H1 (cell line): ENCODE measurements around the gene COA3. TPM values are rescaled to one million over a fixed set of nuclear protein-coding genes. Genes with fewer than 3 reads are reported as not detected.
A peak's percentile ranks its signal among the peaks of the same experiment; 100 is the strongest.

Source experiments
- ASH2L ChIP-seq: fragments of 200-600, 300-600 bp; sonication (generic); IDR thresholded peaks from one replicate; pipeline ENCODE4 v1.7.1; 2017; ENCODE audit warnings: low read length
- BCL11A ChIP-seq, 2 experiments: IDR thresholded peaks; one replicate each; pipeline ENCODE4 v1.6.1; 2011; ENCODE audit warnings: low read depth in 2 of 2, low read length in 2 of 2, mild to moderate bottlenecking in 2 of 2
- BRCA1 ChIP-seq: IDR thresholded peaks from 2 replicates; pipeline ENCODE4 v1.6.1; 2012; ENCODE audit warnings: low read depth, low read length, improper control_type of control experiment
- CHD7 ChIP-seq: fragments of 300-600 bp; sonication (generic); IDR thresholded peaks from 2 replicates; pipeline ENCODE4 v1.7.1; 2012; ENCODE audit warnings: low read length, moderate library complexity, mild to moderate bottlenecking, inconsistent platforms; ENCODE audit not compliant: insufficient replicate concordance
- GTF2F1 ChIP-seq: IDR thresholded peaks from 2 replicates; pipeline ENCODE4 v1.6.1; 2012; ENCODE audit warnings: low read depth, low read length, improper control_type of control experiment, borderline replicate concordance
- KDM4A ChIP-seq: IDR thresholded peaks from one replicate; pipeline ENCODE4 v1.7.1; 2012; ENCODE audit warnings: low read depth, mild to moderate bottlenecking, moderate library complexity, low read length, inconsistent platforms; ENCODE audit not compliant: severe bottlenecking
- RFX5 ChIP-seq: IDR thresholded peaks from 2 replicates; pipeline ENCODE4 v1.6.1; 2011; ENCODE audit warnings: low read depth, low read length, improper control_type of control experiment, borderline replicate concordance
- TAF7 ChIP-seq: optimal IDR thresholded peaks from 2 replicates; pipeline ENCODE3; 2011; ENCODE audit warnings: low read depth, mild to moderate bottlenecking, inconsistent platforms, low read length, moderate library complexity, borderline replicate concordance
- YY1 ChIP-seq: IDR thresholded peaks from 2 replicates; pipeline ENCODE4 v1.6.1; 2011; ENCODE audit warnings: low read depth, mild to moderate bottlenecking, low read length
- polyA plus RNA-seq, 7 experiments: library from polyadenylated mRNA; depleted of rRNA in 3 of 7; stranded (reverse) in 5 of 7; unstranded in 2 of 7; fragments of >200 nt in 5 of 7; fragments of 200-250 nt in 2 of 7; gene quantifications; 1 replicate in 5 of 7; 2 replicates in 1 of 7; 4 replicates in 1 of 7; pipeline versions ENCODE4 v1.2.1 to v1.2.3, GENCODE V29; 2011 to 2013; ENCODE audit warnings: missing spikeins in 2 of 7, mixed read lengths in 2 of 7
- total RNA-seq: library from RNA; stranded (reverse); fragmentation: NEBNext Ultra II Directional; extraction: Animal tissue kit (Norgen Biotek cat#: 25700); gene quantifications from 2 replicates; pipeline ENCODE4 v1.2.1, GENCODE V29; 2021

COA3 gene
- total and polyA plus RNA-seq, 2 of the 8 experiments (the other 6 are each of a cell fraction or from before 2014, with no cell fraction given) = 68.4 to 143 TPM

GRCh38 chr17:42798383-42799380, at the start of gene COA3, which contains the start of gene CNTD1 (continued):
- TF ChIP-seq ASH2L = peak; percentile 81
- TF ChIP-seq CHD7 = no peak
- 0 out of 2 replicates have a peak, but pooled peaks have one; percentile 47 for TF ChIP-seq GTF2F1
- TF ChIP-seq BRCA1 = no peak
- no peak for TF ChIP-seq RFX5
- peak; percentile 84 for TF ChIP-seq KDM4A
- TF ChIP-seq YY1 = peak; percentile 96
- TF ChIP-seq TAF7 = no peak
- TF ChIP-seq BCL11A (IDR thresholded peaks at IDR 0.05; ENCODE audit: low read depth in 2 of 2, low read length in 2 of 2) = no peak
